ENCODE data around the gene IFNA13.
"Not testable (repeated sequence)": the region's sequence is repeated elsewhere in the genome, so short reads cannot be mapped to it uniquely, and the experiment has no call there.

DNA sequence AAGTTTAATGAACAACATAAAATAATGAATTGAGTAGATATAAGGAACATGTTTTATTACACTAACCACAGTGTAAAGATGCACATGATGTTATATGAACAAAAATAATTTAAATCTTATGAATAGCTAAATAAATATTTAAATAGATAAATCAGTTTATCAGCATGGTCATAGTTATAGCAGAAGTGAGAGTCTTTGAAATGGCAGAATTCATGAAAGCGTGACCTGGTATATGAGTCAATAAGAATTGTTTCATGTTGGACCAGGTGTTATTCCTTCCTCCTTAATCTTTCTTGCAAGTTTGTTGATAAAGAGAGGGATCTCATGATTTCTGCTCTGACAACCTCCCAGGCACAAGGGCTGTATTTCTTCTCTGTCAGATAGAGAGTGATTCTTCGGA is 688 bp downstream of the IFNA13 start:
- TF ChIP-seq EZH2 (IDR thresholded peaks at IDR 0.05; ENCODE audit: low read length, missing control alignments) = not testable (repeated sequence)
- TF ChIP-seq, protein P1, sequence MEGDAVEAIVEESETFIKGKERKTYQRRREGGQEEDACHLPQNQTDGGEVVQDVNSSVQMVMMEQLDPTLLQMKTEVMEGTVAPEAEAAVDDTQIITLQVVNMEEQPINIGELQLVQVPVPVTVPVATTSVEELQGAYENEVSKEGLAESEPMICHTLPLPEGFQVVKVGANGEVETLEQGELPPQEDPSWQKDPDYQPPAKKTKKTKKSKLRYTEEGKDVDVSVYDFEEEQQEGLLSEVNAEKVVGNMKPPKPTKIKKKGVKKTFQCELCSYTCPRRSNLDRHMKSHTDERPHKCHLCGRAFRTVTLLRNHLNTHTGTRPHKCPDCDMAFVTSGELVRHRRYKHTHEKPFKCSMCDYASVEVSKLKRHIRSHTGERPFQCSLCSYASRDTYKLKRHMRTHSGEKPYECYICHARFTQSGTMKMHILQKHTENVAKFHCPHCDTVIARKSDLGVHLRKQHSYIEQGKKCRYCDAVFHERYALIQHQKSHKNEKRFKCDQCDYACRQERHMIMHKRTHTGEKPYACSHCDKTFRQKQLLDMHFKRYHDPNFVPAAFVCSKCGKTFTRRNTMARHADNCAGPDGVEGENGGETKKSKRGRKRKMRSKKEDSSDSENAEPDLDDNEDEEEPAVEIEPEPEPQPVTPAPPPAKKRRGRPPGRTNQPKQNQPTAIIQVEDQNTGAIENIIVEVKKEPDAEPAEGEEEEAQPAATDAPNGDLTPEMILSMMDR (conservative IDR thresholded peaks at IDR 0.05 in 1 of 2, IDR thresholded peaks at IDR 0.05 in 1 of 2; ENCODE audit: low read depth in 1 of 2, low read length in 2 of 2) = not testable (repeated sequence)

Data from fibroblast of lung (primary cell).